Activated CD4-positive, alpha-beta T cell treated with anti-CD3 and anti-CD28 coated beads for 36 hours (primary cell): ENCODE results near the gene C3orf62. TPM values are rescaled to one million over a fixed set of nuclear protein-coding genes. Genes with fewer than 3 reads are reported as not detected.
A peak's percentile ranks its signal among the peaks of the same experiment; 100 is the strongest.

Experiments used
- ATAC-seq: fragments of 200-7000 bp; cut with Tn5 transposase; one replicate; pipeline ENCODE4 v1.10.0; 2021; ENCODE audit warnings: mild to moderate bottlenecking, moderate library complexity
- CTCF ChIA-PET: fragments of 350-600 bp; sonication (Branson Sonifier 250); formaldehyde crosslinking; loops from one replicate; lab custom pipeline; 2021; ENCODE audit warnings: antibody characterized with exemption; lab: Charles Lee
- POLR2A ChIA-PET: fragments of 350-600 bp; sonication (Branson Sonifier 250); formaldehyde crosslinking; loops from one replicate; lab custom pipeline; 2021; ENCODE audit warnings: antibody characterized with exemption, inconsistent platforms; lab: Charles Lee
- DNase-seq: peaks from one replicate; pipeline ENCODE4 v3.0.0-alpha.2; 2020
- H3K27ac Mint-ChIP-seq: one replicate; pipeline ENCODE4 v1.8.0; 2021; ENCODE audit warnings: mixed read lengths
- H3K27me3 Mint-ChIP-seq: one replicate; pipeline ENCODE4 v1.8.0; 2021; ENCODE audit warnings: mixed read lengths
- H3K36me3 Mint-ChIP-seq: one replicate; pipeline ENCODE4 v1.8.0; 2021; ENCODE audit warnings: low read depth, mixed read lengths
- H3K4me1 Mint-ChIP-seq: one replicate; pipeline ENCODE4 v1.8.0; 2021; ENCODE audit warnings: mixed read lengths
- H3K4me3 Mint-ChIP-seq: one replicate; pipeline ENCODE4 v1.8.0; 2021; ENCODE audit warnings: mild to moderate bottlenecking, moderate library complexity, mixed read lengths
- H3K9me3 Mint-ChIP-seq: one replicate; pipeline ENCODE4 v1.8.0; 2021; ENCODE audit warnings: low read depth, mixed read lengths
- intact Hi-C, 2 experiments: fragments of 100-400 bp; cut with DNase I in 1 of 2; cut with micrococcal nuclease in 1 of 2; formaldehyde crosslinking; loops; one replicate each; pipeline versions ENCODE4 v1.14.2 to v1.15.1; 2022 to 2024; cut with DNase I, micrococcal nuclease
- total RNA-seq, 2 experiments: library from RNA; stranded (reverse); gene quantifications; one replicate each; pipeline ENCODE4 v1.2.3, GENCODE V29; 2021

C3orf62 gene
- total RNA-seq, 2 experiments from 2014 or later = 3.7 to 3.9 TPM

- Mint-ChIP-seq H3K4me1 (no peaks in the 10 kb centered on the region), H3K4me3 (no peak overlapping the region), H3K27ac (peak overlapping the region; percentile 32), H3K27me3 (no peaks in the 10 kb centered on the region), H3K9me3 (no peaks in the 10 kb centered on the region), H3K36me3 (peaks cover 53% of the 10 kb centered on the region)
- ATAC-seq (no peak), DNase-seq (no peak)
- intact Hi-C loops = no loop called here
- POLR2A ChIA-PET = no interaction called here
- CTCF ChIA-PET = interaction anchor here (0.6 to 2.2 kb wide), 4 partner anchors 43 to 173 kb away, joined by 3 to 7 read pairs (median 3); partner anchors contain the start of genes DAG1 and USP4
Measured at GRCh38 chr3:49296781-49297411, 19.9 kb upstream of the C3orf62 start.

GRCh38 chr3:49295489-49296058 is 18.5 kb upstream of the C3orf62 start:
- Mint-ChIP-seq H3K27me3 (no peaks in the 10 kb centered on the region), H3K27ac (peak overlapping the region; percentile 42), H3K4me1 (no peaks in the 10 kb centered on the region), H3K9me3 (no peaks in the 10 kb centered on the region), H3K36me3 (peaks cover 48% of the 10 kb centered on the region), H3K4me3 (no peak overlapping the region)
- intact Hi-C loops = loop anchor here (1.0 kb wide), 2 partner anchors 45 to 154 kb away; partner anchors contain the start of gene USP4 (in 1 of the 2)
- POLR2A ChIA-PET = interaction anchor here (1.3 kb wide), 1 partner anchor 154 kb away, joined by 3 read pairs; no protein-coding TSS in a partner anchor
- ATAC-seq = peak; percentile 78
- peak; percentile 58 for DNase-seq
- CTCF ChIA-PET = interaction anchor here (2.2 kb wide), 1 partner anchor 45 kb away, joined by 7 read pairs; the partner anchor contains the start of gene USP4

- no peaks in the 10 kb centered on the region for H3K9me3 Mint-ChIP-seq
- CTCF ChIA-PET = interaction anchor here (0.6 to 2.1 kb wide), 3 partner anchors 8 to 155 kb away, joined by 4 to 7 read pairs (median 4); no protein-coding TSS in a partner anchor
- no peak overlapping the region for H3K27ac Mint-ChIP-seq
- H3K27me3 Mint-ChIP-seq = no peaks in the 10 kb centered on the region
- ATAC-seq = no peak
- DNase-seq = no peak
- intact Hi-C loops = no loop called here
- no peaks in the 10 kb centered on the region for H3K4me1 Mint-ChIP-seq
- no peak overlapping the region for H3K4me3 Mint-ChIP-seq
- H3K36me3 Mint-ChIP-seq = peaks cover 41% of the 10 kb centered on the region
- POLR2A ChIA-PET = interaction anchor here (1.3 kb wide), 1 partner anchor 155 kb away, joined by 3 read pairs; no protein-coding TSS in a partner anchor
Measured at GRCh38 chr3:49294343-49294742, 17.3 kb upstream of the C3orf62 start.

GRCh38 chr3:49283997-49284396 is 7.0 kb upstream of the C3orf62 start:
- Mint-ChIP-seq H3K9me3 (no peaks in the 10 kb centered on the region), H3K4me3 (no peak overlapping the region), H3K27me3 (no peaks in the 10 kb centered on the region), H3K36me3 (peaks cover 51% of the 10 kb centered on the region), H3K4me1 (no peaks in the 10 kb centered on the region), H3K27ac (no peak overlapping the region)
- POLR2A ChIA-PET = no interaction called here
- ATAC-seq (no peak), DNase-seq (no peak)
- CTCF ChIA-PET = interaction anchor here (0.8 kb wide), 2 partner anchors 17 to 165 kb away, joined by 4 to 5 read pairs; no protein-coding TSS in a partner anchor
- intact Hi-C loops = no loop called here

- ChIA-PET CTCF (interaction anchor here (0.7 to 1.1 kb wide), 2 partner anchors 61 to 170 kb away, joined by 3 read pairs; partner anchors contain the start of gene USP4), POLR2A (no interaction called here)
- ATAC-seq = no peak
- Mint-ChIP-seq H3K4me1 (peaks cover 25% of the 10 kb centered on the region), H3K36me3 (peaks cover 47% of the 10 kb centered on the region), H3K4me3 (no peak overlapping the region), H3K27ac (no peak overlapping the region), H3K9me3 (no peaks in the 10 kb centered on the region), H3K27me3 (no peaks in the 10 kb centered on the region)
- intact Hi-C loops = loop anchor here in 1 of 2 experiments (5.0 kb wide), 1 partner anchor 187 kb away; the partner anchor contains the start of gene QRICH1
- no peak for DNase-seq
Measured at GRCh38 chr3:49279376-49279775, 2.3 kb upstream of the C3orf62 start.

GRCh38 chr3:49278548-49278947 is 1.5 kb upstream of the C3orf62 start:
- no peak for ATAC-seq
- ChIA-PET CTCF (interaction anchor here (0.5 to 1.3 kb wide), 4 partner anchors 14 to 171 kb away, joined by 3 read pairs; no protein-coding TSS in a partner anchor), POLR2A (interaction anchor here (0.6 kb wide), 1 partner anchor 73 kb away, joined by 3 read pairs; no protein-coding TSS in a partner anchor)
- DNase-seq = no peak
- H3K4me3 Mint-ChIP-seq = no peak overlapping the region
- H3K36me3 Mint-ChIP-seq = peaks cover 39% of the 10 kb centered on the region
- H3K4me1 Mint-ChIP-seq = peaks cover 30% of the 10 kb centered on the region
- H3K9me3 Mint-ChIP-seq = no peaks in the 10 kb centered on the region
- intact Hi-C loops = loop anchor here in 1 of 2 experiments (5.0 kb wide), 1 partner anchor 186 kb away; the partner anchor contains the start of gene QRICH1
- H3K27ac Mint-ChIP-seq = peak overlapping the region; percentile 80
- no peaks in the 10 kb centered on the region for H3K27me3 Mint-ChIP-seq

- peaks cover 30% of the 10 kb centered on the region for H3K4me1 Mint-ChIP-seq
- peak; percentile 9 for ATAC-seq
- intact Hi-C loops = loop anchor here (1.0 to 5.0 kb wide), 3 partner anchors 106 to 185 kb away; partner anchors contain the start of genes KLHDC8B (in 1 of the 2), QRICH1 (in 1 of the 2) and USP19 (in 1 of the 2)
- no peak for DNase-seq
- no peaks in the 10 kb centered on the region for H3K9me3 Mint-ChIP-seq
- H3K27ac Mint-ChIP-seq = peak overlapping the region; percentile 87
- H3K27me3 Mint-ChIP-seq = no peaks in the 10 kb centered on the region
- peak overlapping the region; percentile 77 for H3K4me3 Mint-ChIP-seq
- POLR2A ChIA-PET = interaction anchor here (0.7 kb wide), 1 partner anchor 227 kb away, joined by 3 read pairs; no protein-coding TSS in a partner anchor
- CTCF ChIA-PET = interaction anchor here (0.6 to 1.3 kb wide), 2 partner anchors 15 to 59 kb away, joined by 3 read pairs; no protein-coding TSS in a partner anchor
- peaks cover 38% of the 10 kb centered on the region for H3K36me3 Mint-ChIP-seq
Measured at GRCh38 chr3:49277383-49277775, 347 bp upstream of the C3orf62 start.

GRCh38 chr3:49273825-49274532 is 3.1 kb downstream of the C3orf62 start:
- intact Hi-C loops = no loop called here
- peak overlapping the region; percentile 47 for H3K27ac Mint-ChIP-seq
- ATAC-seq (peak; percentile 35), DNase-seq (no peak)
- H3K4me1 Mint-ChIP-seq = peaks cover 30% of the 10 kb centered on the region
- ChIA-PET CTCF (interaction anchor here (0.5 kb wide), 1 partner anchor 162 kb away, joined by 3 read pairs; no protein-coding TSS in a partner anchor), POLR2A (no interaction called here)
- H3K4me3 Mint-ChIP-seq = no peak overlapping the region
- no peaks in the 10 kb centered on the region for H3K27me3 Mint-ChIP-seq
- H3K9me3 Mint-ChIP-seq = no peaks in the 10 kb centered on the region
- peaks cover 32% of the 10 kb centered on the region for H3K36me3 Mint-ChIP-seq

GRCh38 chr3:49271047-49271446 is 6.0 kb downstream of the C3orf62 start:
- DNase-seq = no peak
- CTCF ChIA-PET = no interaction called here

GRCh38 chr3:49270156-49270500 is 6.9 kb downstream of the C3orf62 start:
- H3K4me3 Mint-ChIP-seq = no peak overlapping the region
- DNase-seq (no peak), ATAC-seq (no peak)
- no peak overlapping the region for H3K27ac Mint-ChIP-seq
- H3K36me3 Mint-ChIP-seq = peaks cover 10% of the 10 kb centered on the region
- intact Hi-C loops = no loop called here
- H3K27me3 Mint-ChIP-seq = no peaks in the 10 kb centered on the region
- ChIA-PET CTCF (interaction anchor here (0.9 kb wide), 1 partner anchor 17 kb away, joined by 4 read pairs; no protein-coding TSS in a partner anchor), POLR2A (no interaction called here)
- H3K9me3 Mint-ChIP-seq = no peaks in the 10 kb centered on the region
- peaks cover 5% of the 10 kb centered on the region for H3K4me1 Mint-ChIP-seq

More at GRCh38 chr3:49271047-49271446, 6.0 kb downstream of the C3orf62 start:
- H3K36me3 Mint-ChIP-seq = peaks cover 13% of the 10 kb centered on the region
- POLR2A ChIA-PET = no interaction called here
- intact Hi-C loops = no loop called here
- no peak overlapping the region for H3K4me3 Mint-ChIP-seq
- H3K4me1 Mint-ChIP-seq = peaks cover 10% of the 10 kb centered on the region
- ATAC-seq = no peak
- no peaks in the 10 kb centered on the region for H3K9me3 Mint-ChIP-seq
- no peak overlapping the region for H3K27ac Mint-ChIP-seq
- H3K27me3 Mint-ChIP-seq = no peaks in the 10 kb centered on the region
